NK-92 (cell line): ENCODE data around the gene ADARB1.

ENCODE experiments used
- DNase-seq: peaks from one replicate; lab custom pipeline; 2025; ENCODE audit not compliant: unreplicated experiment; lab: John Stamatoyannopoulos, UW

Gene ADARB1

GRCh38 chr21:45112371-45112770, 38.0 kb downstream of the ADARB1 start:
- DNase-seq: no peak

GRCh38 chr21:45113543-45113942, 39.2 kb downstream of the ADARB1 start:
- no peak for DNase-seq

GRCh38 chr21:45114072-45114471, 39.7 kb downstream of the ADARB1 start:
- DNase-seq: no peak

- no peak for DNase-seq
Observed at GRCh38 chr21:45114475-45114874, 40.1 kb downstream of the ADARB1 start.

GRCh38 chr21:45115141-45115540, 40.8 kb downstream of the ADARB1 start:
- no peak for DNase-seq

- no peak for DNase-seq
Observed at GRCh38 chr21:45116066-45116465, 41.7 kb downstream of the ADARB1 start.

GRCh38 chr21:45117314-45117713, 42.9 kb downstream of the ADARB1 start:
- no peak for DNase-seq

- no peak for DNase-seq
Observed at GRCh38 chr21:45118099-45118498, 43.7 kb downstream of the ADARB1 start.

- DNase-seq: no peak
Observed at GRCh38 chr21:45119812-45120211, 45.4 kb downstream of the ADARB1 start.

GRCh38 chr21:45120975-45121374, 46.6 kb downstream of the ADARB1 start:
- DNase-seq: no peak

- no peak for DNase-seq
Observed at GRCh38 chr21:45122030-45122429, 47.6 kb downstream of the ADARB1 start.

GRCh38 chr21:45122432-45123132, 48.2 kb downstream of the ADARB1 start:
- no peak for DNase-seq

GRCh38 chr21:45123440-45123839, 49.1 kb downstream of the ADARB1 start:
- no peak for DNase-seq

- no peak for DNase-seq
Observed at GRCh38 chr21:45124596-45124995, 50.2 kb downstream of the ADARB1 start.

- DNase-seq: no peak
Observed at GRCh38 chr21:45125357-45125756, 51.0 kb downstream of the ADARB1 start.

GRCh38 chr21:45126204-45126626, 51.8 kb downstream of the ADARB1 start:
- no peak for DNase-seq

GRCh38 chr21:45126983-45127382, 52.6 kb downstream of the ADARB1 start:
- DNase-seq: no peak

GRCh38 chr21:45127937-45128336, 53.6 kb downstream of the ADARB1 start:
- no peak for DNase-seq

- DNase-seq: no peak
Observed at GRCh38 chr21:45128613-45129188, 54.3 kb downstream of the ADARB1 start.

- DNase-seq: no peak
Observed at GRCh38 chr21:45129189-45129923, 55.0 kb downstream of the ADARB1 start.

- no peak for DNase-seq
Observed at GRCh38 chr21:45130324-45130774, 56.0 kb downstream of the ADARB1 start.

- no peak for DNase-seq
Observed at GRCh38 chr21:45131537-45131999, 57.2 kb downstream of the ADARB1 start.
